ENCODE data around the gene FDPS. TPM values are rescaled to one million over a fixed set of nuclear protein-coding genes. Genes with fewer than 3 reads are reported as not detected.

FDPS gene
- total RNA-seq, 1 experiment from 2014 or later = 269 TPM

GRCh38 chr1:155296661-155297060 is 12.0 kb upstream of the FDPS start:
- CTCF ChIA-PET = no interaction called here
- RAD21 ChIA-PET (ENCODE audit: low non-redundant PET in 1 of 2, low total read pairs in 2 of 2, uncharacterized antibody in 2 of 2, unreplicated experiment in 2 of 2) = no interaction called here
- POLR2A ChIA-PET = no interaction called here

More at GRCh38 chr1:155296661-155297060, 12.0 kb upstream of the FDPS start:
- TF ChIP-seq REST (IDR thresholded peaks at IDR 0.05; ENCODE audit: low read depth) (no peak), EGR1 (IDR thresholded peaks at IDR 0.05; ENCODE audit: low read depth) (no peak), TCF7L2 (IDR thresholded peaks at IDR 0.05; ENCODE audit: borderline replicate concordance, extremely low read depth, insufficient read depth, insufficient read length) (no peak), SP1 (IDR thresholded peaks at IDR 0.05; ENCODE audit: low read depth) (no peak), CTCF (IDR thresholded peaks at IDR 0.05 in 2 of 3, conservative IDR thresholded peaks at IDR 0.05 in 1 of 3; ENCODE audit: borderline replicate concordance in 1 of 3, insufficient read depth in 1 of 3, low read depth in 2 of 3, low read length in 2 of 3) (no peak), JUND (IDR thresholded peaks at IDR 0.05) (no peak), ELF1 (IDR thresholded peaks at IDR 0.05; ENCODE audit: borderline replicate concordance, low read depth) (no peak), SRF (IDR thresholded peaks at IDR 0.05; ENCODE audit: low read depth) (no peak), POLR2A (IDR thresholded peaks at IDR 0.05; ENCODE audit: borderline replicate concordance, extremely low read depth, insufficient read depth, insufficient read length) (no peak), ZNF274 (IDR thresholded peaks at IDR 0.05; ENCODE audit: low read depth, low read length) (no peak), YY1 (IDR thresholded peaks at IDR 0.05; ENCODE audit: extremely low read depth, insufficient replicate concordance, low read depth, low read length) (no peak), FOSL1 (IDR thresholded peaks at IDR 0.05; ENCODE audit: low read depth) (no peak), ZFX (IDR thresholded peaks at IDR 0.05) (no peak), EZH2 (IDR thresholded peaks at IDR 0.05) (no peak), ZBTB33 (IDR thresholded peaks at IDR 0.05; ENCODE audit: extremely low read depth, insufficient replicate concordance, low read length) (no peak), EZH2phosphoT487 (IDR thresholded peaks at IDR 0.05; ENCODE audit: borderline replicate concordance) (no peak), CBX3 (IDR thresholded peaks at IDR 0.05; ENCODE audit: low read depth) (no peak)
- Histone ChIP-seq H3K9me3 (ENCODE audit: control insufficient read depth in 1 of 2, insufficient read depth in 1 of 2, low read depth in 1 of 2, low read length in 2 of 2) (no peaks in the 10 kb centered on the region), H3K27ac (ENCODE audit: low read depth, low read length) (no peak overlapping the region), H3K4me3 (replicated peaks in 1 of 2; ENCODE audit: low read depth in 1 of 2, low read length in 2 of 2) (no peak overlapping the region), H3K79me2 (ENCODE audit: insufficient read depth, low read length) (no peaks in the 10 kb centered on the region), H3K9ac (ENCODE audit: low read length) (no peak overlapping the region), H3K36me3 (ENCODE audit: control insufficient read depth in 1 of 2, insufficient read depth in 2 of 2, low read length in 2 of 2) (no peaks in the 10 kb centered on the region), H3K27me3 (ENCODE audit: insufficient read depth, low read length) (no peaks in the 10 kb centered on the region), H3K9me2 (ENCODE audit: insufficient read depth) (no peaks in the 10 kb centered on the region), H3K4me2 (ENCODE audit: low read length) (no peak overlapping the region), H3K4me1 (ENCODE audit: control insufficient read depth in 1 of 2, insufficient read depth in 2 of 2, low read length in 2 of 2) (no peaks in the 10 kb centered on the region; a peak in 1 of 4 replicates), H2AFZ (ENCODE audit: low read depth, low read length, poor library complexity, severe bottlenecking) (no peak overlapping the region), H4K20me1 (ENCODE audit: insufficient read depth) (no peaks in the 10 kb centered on the region)
- BruUV-seq (replicated peaks) = no TSS peak
- DNase-seq (ENCODE audit: low read depth, low spot score) (no peak), ATAC-seq (no peak)
- intact Hi-C loops (cut with micrococcal nuclease) = no loop called here
